Naive B cell (primary cell): ENCODE measurements around the gene DENND1C. TPM values are rescaled to one million over a fixed set of nuclear protein-coding genes. Genes with fewer than 3 reads are reported as not detected.

Experiments used
- ATAC-seq, 2 donors: fragments of 150-1000 bp; cut with Tn5 transposase; 2 replicates each; pipeline ENCODE4 v1.10.0; 2021; ENCODE audit warnings: low read depth in 2 of 2, mild to moderate bottlenecking in 2 of 2, moderate library complexity in 2 of 2
- DNase-seq: peaks from one replicate; pipeline ENCODE4 v3.0.0; 2022
- H3K27ac Mint-ChIP-seq, 6 donors: one replicate each; pipeline ENCODE4 v1.8.0; 2020 to 2022; ENCODE audit warnings: mild to moderate bottlenecking in 6 of 6, mixed read lengths in 6 of 6, moderate library complexity in 5 of 6, inconsistent platforms in 2 of 6
- H3K27me3 Mint-ChIP-seq, 3 donors: one replicate each; pipeline ENCODE4 v1.8.0; 2021 to 2022; ENCODE audit warnings: mixed read lengths in 3 of 3, mild to moderate bottlenecking in 1 of 3
- H3K36me3 Mint-ChIP-seq, 2 donors: one replicate each; pipeline ENCODE4 v1.8.0; 2020 to 2022; ENCODE audit warnings: mixed read lengths in 2 of 2, inconsistent platforms in 1 of 2, mild to moderate bottlenecking in 1 of 2
- H3K4me1 Mint-ChIP-seq, 3 donors: one replicate each; pipeline ENCODE4 v1.8.0; 2020 to 2022; ENCODE audit warnings: mixed read lengths in 3 of 3, inconsistent platforms in 1 of 3, mild to moderate bottlenecking in 1 of 3, moderate library complexity in 1 of 3
- H3K4me3 Mint-ChIP-seq, 8 donors: one replicate each; pipeline ENCODE4 v1.8.0; 2020 to 2022; ENCODE audit warnings: mild to moderate bottlenecking in 8 of 8, mixed read lengths in 8 of 8, moderate library complexity in 8 of 8, inconsistent platforms in 2 of 8
- H3K9me3 Mint-ChIP-seq, 7 donors: one replicate each; pipeline ENCODE4 v1.8.0; 2020 to 2022; ENCODE audit warnings: mixed read lengths in 7 of 7, mild to moderate bottlenecking in 5 of 7, inconsistent platforms in 2 of 7, moderate library complexity in 1 of 7
- polyA plus RNA-seq, 6 donors: library from polyadenylated mRNA; unstranded; fragments of 300-500 nt; fragmentation: Illumina TruSeq; gene quantifications; one replicate each; pipeline ENCODE4 v1.2.3, GENCODE V29; 2021; ENCODE audit warnings: low read depth in 6 of 6

The DENND1C gene
- polyA plus RNA-seq, 6 donors from 2014 or later: 36.5 to 72.3 (median 39.3) TPM

DNA sequence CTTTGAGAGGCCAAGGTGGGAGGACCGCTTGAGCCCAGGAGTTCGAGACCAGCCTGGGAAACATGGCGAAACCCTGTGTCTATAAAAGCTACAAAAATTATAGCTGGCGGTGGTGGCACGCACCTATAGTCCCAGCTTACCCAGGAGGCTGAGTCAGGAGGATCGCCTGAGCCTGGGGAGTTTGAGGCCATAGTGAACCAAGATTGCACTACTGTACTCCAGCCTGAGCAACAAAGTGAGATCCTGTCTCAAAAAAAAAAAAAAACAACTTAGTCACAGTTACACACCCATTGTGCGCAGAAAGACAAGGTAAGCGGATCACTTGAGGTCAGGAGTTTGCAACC lies 728 bp upstream of the DENND1C start:
- H3K36me3 Mint-ChIP-seq: no peaks in the 10 kb centered on the region
- DNase-seq: no peak

GRCh38 chr19:6480848-6481415 lies 655 bp downstream of the DENND1C start:
- DNase-seq (no peak), ATAC-seq (peak; percentile 4 to 5)
- Mint-ChIP-seq H3K4me1 (peaks cover 25 to 29% (median 27%) of the 10 kb centered on the region in 3 donors), H3K4me3 (peak overlapping the region; percentile 78 to 99 (median 96)), H3K27me3 (no peaks in the 10 kb centered on the region), H3K9me3 (no peaks in the 10 kb centered on the region), H3K27ac (peak overlapping the region; percentile 98 to 99 (median 98)), H3K36me3 (no peaks in the 10 kb centered on the region)

More for the DNA sequence above, 728 bp upstream of the DENND1C start:
- H3K27ac Mint-ChIP-seq: peak overlapping the region; percentile 98 to 99 (median 98)
- ATAC-seq: no peak
- H3K27me3 Mint-ChIP-seq: no peaks in the 10 kb centered on the region
- H3K4me3 Mint-ChIP-seq: peak overlapping the region; percentile 78 to 99 (median 96)
- H3K9me3 Mint-ChIP-seq: no peaks in the 10 kb centered on the region
- H3K4me1 Mint-ChIP-seq: peaks cover 25 to 29% (median 27%) of the 10 kb centered on the region in 3 donors

DNA sequence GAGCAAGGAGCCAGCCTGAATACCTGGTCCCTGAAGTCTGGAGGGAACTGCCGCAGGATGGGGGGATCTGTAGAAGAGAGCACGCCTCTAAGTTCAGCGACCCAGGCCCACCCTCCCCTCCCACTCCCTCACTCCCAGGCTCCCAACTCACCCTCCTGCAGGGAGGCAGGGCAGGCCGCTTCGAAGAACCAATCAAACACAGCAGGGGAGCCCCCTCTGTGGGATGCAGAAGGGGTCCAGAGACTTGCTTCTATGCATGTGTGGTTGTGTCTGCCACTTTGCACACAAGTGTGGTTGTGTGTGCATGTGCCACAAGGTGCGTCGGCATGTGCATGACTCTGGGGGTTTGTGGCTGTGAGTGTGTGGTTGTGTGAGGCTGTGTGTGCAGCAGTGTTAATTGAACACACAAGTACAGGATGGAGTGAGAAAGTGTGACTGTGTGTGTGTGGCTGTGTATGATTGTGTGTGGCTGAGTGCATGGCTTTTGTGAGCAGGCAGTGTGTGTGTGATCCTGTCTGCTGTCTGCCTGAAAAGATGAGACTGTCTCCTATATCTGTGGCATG lies 1.7 kb downstream of the DENND1C start:
- no peak for DNase-seq
- Mint-ChIP-seq H3K27me3 (no peaks in the 10 kb centered on the region), H3K36me3 (no peaks in the 10 kb centered on the region), H3K9me3 (no peaks in the 10 kb centered on the region), H3K27ac (peak overlapping the region in 3 of 6 donors; percentile 70 to 98 (median 98)), H3K4me3 (peak overlapping the region; percentile 56 to 99 (median 95)), H3K4me1 (peaks cover 25 to 29% (median 27%) of the 10 kb centered on the region in 3 donors)
- no peak for ATAC-seq

DNA sequence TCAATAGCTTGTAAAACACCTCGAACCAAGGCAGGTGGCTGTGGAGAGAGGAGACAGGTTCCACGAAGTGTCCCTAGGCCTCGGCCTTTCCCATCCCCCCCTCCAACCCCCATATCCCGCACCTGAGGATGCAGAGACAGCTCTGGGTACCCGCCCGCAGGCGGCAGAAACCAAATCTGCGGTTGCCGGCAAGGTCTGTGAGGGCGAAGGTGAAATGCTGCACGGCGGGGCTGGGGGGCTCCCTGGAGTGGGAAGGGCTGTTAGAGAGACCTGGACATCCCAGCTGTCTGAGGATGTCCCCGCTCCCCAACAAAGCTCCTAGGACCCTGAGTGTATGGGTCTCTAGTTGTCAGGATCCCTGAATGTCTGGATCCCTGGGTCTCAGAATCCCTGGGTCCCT lies 2.8 kb downstream of the DENND1C start:
- Mint-ChIP-seq H3K4me3 (no peak overlapping the region), H3K36me3 (no peaks in the 10 kb centered on the region), H3K27ac (no peak overlapping the region), H3K27me3 (no peaks in the 10 kb centered on the region), H3K4me1 (peaks cover 25 to 29% (median 27%) of the 10 kb centered on the region in 3 donors), H3K9me3 (no peaks in the 10 kb centered on the region)
- DNase-seq: no peak
- no peak for ATAC-seq

- Mint-ChIP-seq H3K4me1 (peaks cover 20 to 23% (median 22%) of the 10 kb centered on the region in 3 donors), H3K27ac (peak overlapping the region in 1 of 6 donors; percentile 63), H3K9me3 (no peaks in the 10 kb centered on the region), H3K27me3 (no peaks in the 10 kb centered on the region), H3K4me3 (no peak overlapping the region), H3K36me3 (no peaks in the 10 kb centered on the region)
- ATAC-seq (no peak), DNase-seq (no peak)
These were observed 4.6 kb downstream of the DENND1C start for GRCh38 chr19:6476896-6477431.

DNA sequence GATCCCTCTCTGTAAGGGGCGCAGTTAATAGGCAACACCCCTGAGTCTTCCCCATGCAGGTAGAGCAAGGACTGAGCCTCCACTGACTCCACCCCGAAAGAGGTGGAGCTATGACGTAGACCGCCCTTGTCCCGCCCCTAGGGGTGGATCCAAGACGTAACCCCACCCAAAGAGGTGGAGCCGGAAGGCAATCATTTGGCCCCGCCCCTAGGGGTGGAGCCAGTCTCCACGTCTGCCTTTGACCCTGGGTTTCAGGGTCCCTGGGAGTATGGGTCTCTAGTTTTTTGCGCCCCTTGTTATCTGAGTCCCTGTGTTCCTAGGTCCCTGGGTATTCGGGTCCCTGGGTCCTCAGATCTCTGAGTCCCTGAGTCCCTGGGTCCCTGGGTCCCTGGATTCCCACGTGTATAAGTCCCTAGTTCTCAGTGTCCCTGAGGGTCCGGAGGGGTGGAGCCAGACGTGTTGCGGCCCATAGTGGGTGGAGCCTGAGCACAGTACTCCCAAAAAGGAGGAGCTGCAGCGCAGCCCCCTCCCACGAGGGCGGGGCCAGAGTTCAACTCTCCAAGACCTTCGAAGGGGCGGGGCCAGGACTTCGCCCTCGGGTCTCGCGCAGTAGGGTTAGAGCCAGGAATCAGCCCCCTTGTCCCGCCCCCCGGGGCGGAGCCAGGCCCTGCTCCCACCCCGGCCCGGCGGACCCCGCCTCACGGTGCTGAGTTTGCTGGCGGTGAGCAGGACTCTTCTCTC lies 5.3 kb downstream of the DENND1C start:
- no peaks in the 10 kb centered on the region for H3K27me3 Mint-ChIP-seq
- ATAC-seq (peak; percentile 85 to 89), DNase-seq (peak; percentile 40)
- H3K4me3 Mint-ChIP-seq: peak overlapping the region in 1 of 8 donors; percentile 51
- H3K36me3 Mint-ChIP-seq: no peaks in the 10 kb centered on the region
- peaks cover 15 to 17% (median 16%) of the 10 kb centered on the region in 3 donors for H3K4me1 Mint-ChIP-seq
- no peaks in the 10 kb centered on the region for H3K9me3 Mint-ChIP-seq
- H3K27ac Mint-ChIP-seq: peak overlapping the region in 2 of 6 donors; percentile 15 to 76

GRCh38 chr19:6475321-6476108 lies 6.1 kb downstream of the DENND1C start:
- H3K4me3 Mint-ChIP-seq: peak overlapping the region in 1 of 8 donors; percentile 42
- H3K27ac Mint-ChIP-seq: no peak overlapping the region
- no peaks in the 10 kb centered on the region for H3K27me3 Mint-ChIP-seq

GRCh38 chr19:6473647-6474046 lies 7.9 kb downstream of the DENND1C start:
- no peak overlapping the region for H3K4me3 Mint-ChIP-seq
- no peaks in the 10 kb centered on the region for H3K9me3 Mint-ChIP-seq
- H3K4me1 Mint-ChIP-seq: peaks cover 0 to 2% (median 0%) of the 10 kb centered on the region in 3 donors
- no peak overlapping the region for H3K27ac Mint-ChIP-seq
- DNase-seq (no peak), ATAC-seq (no peak)
- H3K36me3 Mint-ChIP-seq: peaks cover 0 to 8% of the 10 kb centered on the region in 2 donors
- H3K27me3 Mint-ChIP-seq: no peaks in the 10 kb centered on the region

More at GRCh38 chr19:6475321-6476108, 6.1 kb downstream of the DENND1C start:
- no peak for DNase-seq
- H3K36me3 Mint-ChIP-seq: no peaks in the 10 kb centered on the region
- no peaks in the 10 kb centered on the region for H3K9me3 Mint-ChIP-seq
- ATAC-seq: no peak
- peaks cover 7 to 9% (median 8%) of the 10 kb centered on the region in 3 donors for H3K4me1 Mint-ChIP-seq

DNA sequence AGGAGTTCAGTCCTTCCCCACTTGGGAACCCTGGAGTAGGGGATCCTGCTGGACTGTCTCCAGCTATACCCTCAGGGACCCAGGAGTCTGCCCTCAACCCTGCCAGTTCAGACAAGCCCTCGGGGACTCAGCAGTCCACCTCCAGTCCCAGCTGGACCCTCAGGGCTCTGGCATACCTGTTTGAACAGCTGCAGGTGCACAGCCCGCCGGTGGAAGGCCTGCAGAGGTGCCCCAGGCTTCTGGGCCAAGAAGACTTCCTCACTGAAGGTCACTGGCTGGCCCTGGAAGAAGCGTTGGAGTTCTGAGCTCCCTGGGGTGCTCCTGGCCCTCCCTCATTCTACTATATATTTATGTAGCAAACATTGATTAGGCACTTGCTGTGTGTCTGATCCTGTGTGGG lies 8.9 kb downstream of the DENND1C start:
- peak overlapping the region in 1 of 6 donors; percentile 52 for H3K27ac Mint-ChIP-seq
- H3K9me3 Mint-ChIP-seq: no peaks in the 10 kb centered on the region
- H3K36me3 Mint-ChIP-seq: peaks cover 0 to 16% of the 10 kb centered on the region in 2 donors

DNA sequence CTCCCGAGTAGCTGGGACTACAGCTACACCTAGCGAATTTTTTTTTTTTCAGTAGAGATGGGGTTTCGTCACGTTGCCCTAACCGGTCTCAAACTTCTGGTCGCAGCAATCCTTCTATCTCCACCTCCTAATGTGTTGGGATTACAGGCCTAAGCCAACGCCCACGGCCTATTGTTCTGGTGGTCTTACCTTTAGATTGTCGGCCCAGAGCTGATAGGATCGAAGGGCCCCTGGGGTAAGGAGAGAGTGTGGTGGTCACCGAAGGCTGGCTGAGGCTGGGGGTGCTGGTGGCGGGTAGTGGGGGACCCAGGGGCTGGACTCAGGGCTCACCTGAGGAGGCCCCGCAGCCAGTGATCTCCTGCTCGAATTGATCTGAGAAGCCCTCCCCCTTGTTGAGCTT lies 10.5 kb downstream of the DENND1C start:
- Mint-ChIP-seq H3K4me3 (no peak overlapping the region), H3K36me3 (peaks cover 0 to 16% of the 10 kb centered on the region in 2 donors), H3K9me3 (no peaks in the 10 kb centered on the region), H3K4me1 (peaks cover 0 to 5% (median 5%) of the 10 kb centered on the region in 3 donors), H3K27ac (peak overlapping the region in 1 of 6 donors; percentile 67), H3K27me3 (no peaks in the 10 kb centered on the region)
- DNase-seq (no peak), ATAC-seq (no peak)

More for the DNA sequence above, 8.9 kb downstream of the DENND1C start:
- no peak for DNase-seq
- no peak overlapping the region for H3K4me3 Mint-ChIP-seq
- ATAC-seq: no peak
- H3K4me1 Mint-ChIP-seq: peaks cover 0 to 2% (median 0%) of the 10 kb centered on the region in 3 donors
- H3K27me3 Mint-ChIP-seq: no peaks in the 10 kb centered on the region

DNA sequence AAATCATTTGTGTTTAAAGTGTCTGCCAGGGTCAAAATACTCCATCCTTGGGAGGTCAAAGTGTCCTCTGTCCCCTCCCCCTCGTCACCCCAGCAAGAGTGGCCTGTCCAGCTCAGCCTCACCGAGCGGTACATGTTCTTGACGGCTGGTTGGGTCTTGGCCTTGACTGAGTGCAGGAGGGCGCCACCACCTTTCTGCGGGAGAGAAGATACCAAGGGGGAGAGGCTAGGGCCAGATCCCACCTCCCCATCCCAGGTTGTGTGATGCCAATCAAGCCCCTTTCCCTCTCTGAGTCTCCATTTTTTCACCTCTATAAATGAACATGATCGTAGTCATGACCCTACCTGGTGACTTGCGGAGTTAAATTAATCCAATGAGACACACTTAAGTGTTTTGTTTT lies 11.4 kb downstream of the DENND1C start:
- Mint-ChIP-seq H3K4me3 (no peak overlapping the region), H3K36me3 (peaks cover 0 to 16% of the 10 kb centered on the region in 2 donors), H3K27ac (no peak overlapping the region), H3K9me3 (no peaks in the 10 kb centered on the region), H3K27me3 (peaks cover 0 to 4% (median 0%) of the 10 kb centered on the region in 3 donors), H3K4me1 (peaks cover 5 to 7% (median 6%) of the 10 kb centered on the region in 3 donors)
- no peak for DNase-seq
- ATAC-seq: no peak

GRCh38 chr19:6467384-6467783 lies 14.2 kb downstream of the DENND1C start:
- no peaks in the 10 kb centered on the region for H3K9me3 Mint-ChIP-seq
- ATAC-seq: no peak
- peaks cover 0 to 13% (median 12%) of the 10 kb centered on the region in 3 donors for H3K27me3 Mint-ChIP-seq
- H3K27ac Mint-ChIP-seq: peak overlapping the region in 4 of 6 donors; percentile 17 to 84 (median 62)
- peaks cover 0 to 16% of the 10 kb centered on the region in 2 donors for H3K36me3 Mint-ChIP-seq
- DNase-seq: no peak
- H3K4me1 Mint-ChIP-seq: peaks cover 11 to 17% (median 16%) of the 10 kb centered on the region in 3 donors
- H3K4me3 Mint-ChIP-seq: no peak overlapping the region
